ENCODE results near the gene GOLGA6D.

DNA sequence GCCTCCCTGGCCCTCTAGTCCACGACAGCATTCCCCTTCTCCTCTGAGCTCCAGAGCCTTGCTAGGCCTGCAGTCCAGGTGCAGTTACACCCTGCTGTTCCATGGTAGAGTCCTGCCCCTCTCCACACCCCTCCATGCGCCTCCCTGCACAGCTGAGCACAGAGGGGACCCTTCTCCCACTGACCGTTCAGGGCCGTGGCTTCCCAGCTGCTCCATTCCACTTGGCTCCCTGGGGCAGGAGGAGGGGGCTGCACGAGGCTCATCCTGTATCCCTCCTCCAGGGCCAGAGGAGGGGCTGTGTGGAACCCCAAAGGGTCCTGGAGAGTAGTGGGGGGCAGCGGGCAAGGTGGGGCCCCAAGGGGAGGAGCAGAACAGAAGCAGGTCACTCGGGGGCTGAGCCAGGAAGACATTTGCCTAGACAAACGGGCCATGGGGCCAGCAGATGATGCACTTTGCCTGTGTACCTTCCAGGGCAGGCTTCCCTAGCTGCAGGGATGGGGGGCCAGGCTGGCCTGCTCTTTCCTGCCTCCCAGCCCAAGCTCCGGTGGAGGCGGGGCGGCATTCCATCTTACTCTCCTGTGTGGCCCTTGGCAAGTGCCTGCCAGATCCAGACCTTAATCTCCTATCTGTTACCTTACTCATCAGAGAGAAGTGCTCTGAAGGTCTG is 45.2 kb upstream of the GOLGA6D start:
- TF ChIP-seq, protein P1, sequence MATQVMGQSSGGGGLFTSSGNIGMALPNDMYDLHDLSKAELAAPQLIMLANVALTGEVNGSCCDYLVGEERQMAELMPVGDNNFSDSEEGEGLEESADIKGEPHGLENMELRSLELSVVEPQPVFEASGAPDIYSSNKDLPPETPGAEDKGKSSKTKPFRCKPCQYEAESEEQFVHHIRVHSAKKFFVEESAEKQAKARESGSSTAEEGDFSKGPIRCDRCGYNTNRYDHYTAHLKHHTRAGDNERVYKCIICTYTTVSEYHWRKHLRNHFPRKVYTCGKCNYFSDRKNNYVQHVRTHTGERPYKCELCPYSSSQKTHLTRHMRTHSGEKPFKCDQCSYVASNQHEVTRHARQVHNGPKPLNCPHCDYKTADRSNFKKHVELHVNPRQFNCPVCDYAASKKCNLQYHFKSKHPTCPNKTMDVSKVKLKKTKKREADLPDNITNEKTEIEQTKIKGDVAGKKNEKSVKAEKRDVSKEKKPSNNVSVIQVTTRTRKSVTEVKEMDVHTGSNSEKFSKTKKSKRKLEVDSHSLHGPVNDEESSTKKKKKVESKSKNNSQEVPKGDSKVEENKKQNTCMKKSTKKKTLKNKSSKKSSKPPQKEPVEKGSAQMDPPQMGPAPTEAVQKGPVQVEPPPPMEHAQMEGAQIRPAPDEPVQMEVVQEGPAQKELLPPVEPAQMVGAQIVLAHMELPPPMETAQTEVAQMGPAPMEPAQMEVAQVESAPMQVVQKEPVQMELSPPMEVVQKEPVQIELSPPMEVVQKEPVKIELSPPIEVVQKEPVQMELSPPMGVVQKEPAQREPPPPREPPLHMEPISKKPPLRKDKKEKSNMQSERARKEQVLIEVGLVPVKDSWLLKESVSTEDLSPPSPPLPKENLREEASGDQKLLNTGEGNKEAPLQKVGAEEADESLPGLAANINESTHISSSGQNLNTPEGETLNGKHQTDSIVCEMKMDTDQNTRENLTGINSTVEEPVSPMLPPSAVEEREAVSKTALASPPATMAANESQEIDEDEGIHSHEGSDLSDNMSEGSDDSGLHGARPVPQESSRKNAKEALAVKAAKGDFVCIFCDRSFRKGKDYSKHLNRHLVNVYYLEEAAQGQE (IDR thresholded peaks at IDR 0.05; ENCODE audit: low read depth): no peak
- TF ChIP-seq EGR1 (IDR thresholded peaks at IDR 0.05) (no peak), TEAD4 (IDR thresholded peaks at IDR 0.05) (no peak), EP300 (IDR thresholded peaks at IDR 0.05; ENCODE audit: borderline replicate concordance) (no peak), YY1 (IDR thresholded peaks at IDR 0.05; ENCODE audit: low read depth) (no peak), TAF1 (IDR thresholded peaks at IDR 0.05; ENCODE audit: low read depth) (no peak), ZBTB7A (IDR thresholded peaks at IDR 0.05; ENCODE audit: low read depth) (no peak), TCF12 (IDR thresholded peaks at IDR 0.05; ENCODE audit: low read depth) (no peak), FOXM1 (IDR thresholded peaks at IDR 0.05; ENCODE audit: borderline replicate concordance, low read depth) (no peak)
- TF ChIP-seq, protein P2, sequence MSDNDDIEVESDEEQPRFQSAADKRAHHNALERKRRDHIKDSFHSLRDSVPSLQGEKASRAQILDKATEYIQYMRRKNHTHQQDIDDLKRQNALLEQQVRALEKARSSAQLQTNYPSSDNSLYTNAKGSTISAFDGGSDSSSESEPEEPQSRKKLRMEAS (IDR thresholded peaks at IDR 0.05): no peak

All from Ishikawa (cell line).